ENCODE data around the gene MBD2. TPM values are rescaled to one million over a fixed set of nuclear protein-coding genes. Genes with fewer than 3 reads are reported as not detected.
A peak's percentile ranks its signal among the peaks of the same experiment; 100 is the strongest.
"Not testable (repeated sequence)": the region's sequence is repeated elsewhere in the genome, so short reads cannot be mapped to it uniquely, and the experiment has no call there.

Gene MBD2
- total and polyA plus RNA-seq, 8 donors = 62.3 to 89.6 (median 76.3) TPM

DNA sequence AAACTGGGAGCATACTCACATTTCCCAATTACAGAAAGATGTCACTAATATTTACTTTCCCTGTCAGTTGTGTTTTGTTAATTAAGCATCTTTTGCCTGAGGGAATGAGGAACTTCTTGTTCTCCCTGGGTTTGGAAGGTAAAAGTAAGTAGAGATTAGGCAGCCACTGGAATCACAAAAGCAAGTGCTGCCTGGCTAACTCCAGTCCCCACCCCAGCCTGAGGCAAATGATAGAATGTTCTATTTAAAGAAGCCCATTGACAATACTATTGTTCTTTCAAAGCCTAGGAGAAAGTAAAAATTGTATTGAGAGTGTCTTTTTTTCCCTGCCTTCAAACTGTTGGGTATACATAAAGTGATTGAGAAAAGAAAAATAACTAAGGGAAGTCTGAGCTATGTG lies 93.8 kb downstream of the MBD2 start:
- no peak for ATAC-seq
- Histone ChIP-seq H3K4me3 (no peak overlapping the region), H3K9me3 (no peaks in the 10 kb centered on the region), H3K36me3 (no peaks in the 10 kb centered on the region), H3K27me3 (no peaks in the 10 kb centered on the region), H3K27ac (no peak overlapping the region), H3K4me1 (no peaks in the 10 kb centered on the region)
- DNase-seq = no peak
- intact Hi-C loops (cut with DNase I) = no loop called here
- TF ChIP-seq, protein P1, sequence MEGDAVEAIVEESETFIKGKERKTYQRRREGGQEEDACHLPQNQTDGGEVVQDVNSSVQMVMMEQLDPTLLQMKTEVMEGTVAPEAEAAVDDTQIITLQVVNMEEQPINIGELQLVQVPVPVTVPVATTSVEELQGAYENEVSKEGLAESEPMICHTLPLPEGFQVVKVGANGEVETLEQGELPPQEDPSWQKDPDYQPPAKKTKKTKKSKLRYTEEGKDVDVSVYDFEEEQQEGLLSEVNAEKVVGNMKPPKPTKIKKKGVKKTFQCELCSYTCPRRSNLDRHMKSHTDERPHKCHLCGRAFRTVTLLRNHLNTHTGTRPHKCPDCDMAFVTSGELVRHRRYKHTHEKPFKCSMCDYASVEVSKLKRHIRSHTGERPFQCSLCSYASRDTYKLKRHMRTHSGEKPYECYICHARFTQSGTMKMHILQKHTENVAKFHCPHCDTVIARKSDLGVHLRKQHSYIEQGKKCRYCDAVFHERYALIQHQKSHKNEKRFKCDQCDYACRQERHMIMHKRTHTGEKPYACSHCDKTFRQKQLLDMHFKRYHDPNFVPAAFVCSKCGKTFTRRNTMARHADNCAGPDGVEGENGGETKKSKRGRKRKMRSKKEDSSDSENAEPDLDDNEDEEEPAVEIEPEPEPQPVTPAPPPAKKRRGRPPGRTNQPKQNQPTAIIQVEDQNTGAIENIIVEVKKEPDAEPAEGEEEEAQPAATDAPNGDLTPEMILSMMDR (IDR thresholded peaks at IDR 0.05) = no peak

DNA sequence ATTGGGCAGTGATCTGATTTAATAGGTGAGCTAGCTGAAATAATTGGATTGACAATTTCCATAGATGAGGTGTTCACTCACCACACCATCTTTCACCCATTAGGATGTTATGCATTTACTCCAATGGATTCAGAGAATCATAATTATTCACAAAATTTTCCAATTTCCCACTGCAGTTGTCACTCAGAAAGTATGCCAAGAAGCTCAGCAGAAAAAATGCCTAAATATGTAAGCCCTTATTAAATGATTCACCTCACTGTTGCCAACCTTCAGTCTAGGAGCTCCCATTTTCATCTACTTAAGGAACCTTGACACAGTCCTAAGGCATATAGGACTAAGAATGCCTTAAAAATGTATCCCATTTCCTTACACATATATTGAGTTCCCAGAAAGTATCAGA lies 94.3 kb downstream of the MBD2 start:
- intact Hi-C loops (cut with DNase I) = no loop called here
- TF ChIP-seq, protein P1 (IDR thresholded peaks at IDR 0.05) = no peak

DNA sequence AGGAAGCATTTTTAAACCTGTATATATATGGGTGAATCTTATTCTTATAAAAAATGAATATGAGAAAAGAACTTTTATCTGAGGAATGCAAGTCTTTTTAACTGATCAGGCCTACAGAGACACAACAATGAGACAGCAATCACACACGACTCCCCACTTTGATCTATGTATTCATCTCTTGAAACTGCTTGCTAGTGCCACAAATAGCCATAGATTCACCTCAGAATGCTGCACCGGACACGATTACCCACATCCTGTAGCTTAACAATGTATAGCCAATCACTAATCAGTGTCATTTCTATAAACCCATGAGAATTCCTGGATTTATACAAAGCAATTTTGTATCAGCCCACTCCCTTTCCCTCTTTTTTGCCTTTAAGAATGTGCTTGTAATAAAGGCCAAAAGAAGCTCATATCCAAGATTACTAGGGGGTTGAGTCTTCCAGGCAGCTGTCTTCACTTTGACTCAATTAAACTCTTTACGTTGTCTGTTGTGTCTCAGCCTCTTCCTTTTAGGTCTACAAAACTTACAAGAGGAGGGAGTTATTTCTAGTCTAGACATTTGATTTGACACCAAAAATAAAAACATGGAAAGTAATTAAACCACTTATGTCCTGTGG lies 94.9 kb downstream of the MBD2 start:
- intact Hi-C loops (cut with DNase I) = loop anchor here in 1 of 2 donors (10.0 kb wide), 1 partner anchor 565 kb away; no protein-coding TSS in a partner anchor
- Histone ChIP-seq H3K27ac (no peak overlapping the region), H3K4me3 (no peak overlapping the region), H3K27me3 (no peaks in the 10 kb centered on the region), H3K4me1 (no peaks in the 10 kb centered on the region), H3K36me3 (no peaks in the 10 kb centered on the region), H3K9me3 (no peaks in the 10 kb centered on the region)
- ATAC-seq (no peak), DNase-seq (no peak)
- TF ChIP-seq, protein P1 (IDR thresholded peaks at IDR 0.05) = no peak

More for the DNA sequence above, 94.3 kb downstream of the MBD2 start:
- H3K36me3 ChIP-seq = no peaks in the 10 kb centered on the region
- no peaks in the 10 kb centered on the region for H3K9me3 ChIP-seq
- H3K27me3 ChIP-seq = no peaks in the 10 kb centered on the region
- H3K27ac ChIP-seq = no peak overlapping the region
- no peak overlapping the region for H3K4me3 ChIP-seq
- ATAC-seq (no peak), DNase-seq (no peak)
- H3K4me1 ChIP-seq = no peaks in the 10 kb centered on the region

DNA sequence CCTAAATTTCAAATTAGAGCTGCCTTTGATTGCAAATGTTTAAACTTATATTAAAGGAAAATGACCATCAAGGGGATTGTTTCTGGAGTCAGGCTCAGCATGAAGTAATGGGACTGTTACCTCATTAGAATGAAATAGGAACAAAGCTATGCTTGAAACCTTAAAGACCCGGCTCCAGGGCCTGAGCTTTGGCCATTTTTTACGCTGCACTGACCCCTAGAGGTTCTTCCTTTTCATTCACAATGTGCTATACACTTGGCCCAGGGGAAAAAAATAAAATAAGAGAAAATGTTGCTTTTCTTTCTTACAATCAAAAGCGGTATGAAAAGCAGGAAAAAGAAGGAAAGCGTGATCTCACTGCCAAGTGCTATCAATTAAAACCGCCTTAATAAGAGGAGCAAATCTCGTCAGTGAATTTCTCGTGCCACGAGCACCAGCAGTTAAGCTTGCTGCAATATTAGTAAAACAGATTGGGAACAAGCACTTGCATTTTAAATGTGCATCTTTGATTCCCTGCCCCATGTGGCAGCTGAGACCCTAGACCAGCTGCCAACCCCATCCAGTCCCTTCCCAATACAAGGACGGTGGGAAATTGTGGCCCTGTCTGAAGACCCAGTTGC lies 96.6 kb downstream of the MBD2 start:
- H3K4me1 ChIP-seq = no peaks in the 10 kb centered on the region
- no peaks in the 10 kb centered on the region for H3K9me3 ChIP-seq
- DNase-seq (peak in 2 of 4 donors; percentile 22 to 39), ATAC-seq (peak; percentile 79)
- no peaks in the 10 kb centered on the region for H3K27me3 ChIP-seq
- H3K27ac ChIP-seq = no peak overlapping the region
- intact Hi-C loops (cut with DNase I) = loop anchor here in 1 of 2 donors (10.0 kb wide), 1 partner anchor 563 kb away; no protein-coding TSS in a partner anchor
- TF ChIP-seq, protein P1 (IDR thresholded peaks at IDR 0.05) = peak; percentile 30 to 32
- H3K36me3 ChIP-seq = no peaks in the 10 kb centered on the region
- H3K4me3 ChIP-seq = no peak overlapping the region

GRCh38 chr18:54125429-54125828 lies 99.0 kb downstream of the MBD2 start:
- H3K4me3 ChIP-seq = no peak overlapping the region
- H3K9me3 ChIP-seq = no peaks in the 10 kb centered on the region
- DNase-seq = no peak
- H3K4me1 ChIP-seq = no peaks in the 10 kb centered on the region
- H3K27me3 ChIP-seq = no peaks in the 10 kb centered on the region
- ATAC-seq = no peak
- TF ChIP-seq, protein P1 (IDR thresholded peaks at IDR 0.05) = no peak
- intact Hi-C loops (cut with DNase I) = loop anchor here in 1 of 2 donors (10.0 kb wide), 1 partner anchor 561 kb away; no protein-coding TSS in a partner anchor
- H3K36me3 ChIP-seq = no peaks in the 10 kb centered on the region
- no peak overlapping the region for H3K27ac ChIP-seq

- not testable (repeated sequence) for H3K4me3 ChIP-seq, H3K4me1 ChIP-seq, H3K9me3 ChIP-seq, ATAC-seq, DNase-seq, H3K36me3 ChIP-seq, H3K27ac ChIP-seq, H3K27me3 ChIP-seq
- intact Hi-C loops (cut with DNase I) = loop anchor here in 1 of 2 donors (10.0 kb wide), 1 partner anchor 559 kb away; no protein-coding TSS in a partner anchor
These were observed 100.6 kb downstream of the MBD2 start for GRCh38 chr18:54123720-54124440.
